ENCODE data around the gene TTLL11.

DNA sequence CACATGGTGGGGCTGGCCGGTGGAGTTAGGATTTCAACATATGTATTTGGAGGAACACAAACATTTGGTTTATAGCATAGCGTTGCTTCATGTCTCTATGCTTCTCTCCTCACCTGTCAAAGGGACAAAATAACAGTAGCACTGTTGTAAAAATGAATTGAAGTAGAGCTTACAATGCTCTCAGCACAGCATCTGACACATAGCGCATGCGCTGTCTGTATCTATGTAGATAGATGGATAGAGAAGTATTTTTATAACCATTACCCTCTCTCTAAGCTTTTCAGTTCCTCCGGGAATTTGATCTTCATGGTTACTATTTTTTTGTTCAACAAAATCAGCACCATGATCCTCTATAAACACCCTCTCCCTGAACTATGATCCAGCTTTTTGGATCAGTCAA is 166.0 kb downstream of the TTLL11 start:
- no peak for TF ChIP-seq POLR2AphosphoS5 (IDR thresholded peaks at IDR 0.05; ENCODE audit: low read depth, low read length)
- no peak for TF ChIP-seq CTCF (IDR thresholded peaks at IDR 0.05; ENCODE audit: control extremely low read depth in 1 of 3, insufficient read depth in 1 of 3, low read depth in 1 of 3, low read length in 3 of 3)
- TF ChIP-seq JUN (IDR thresholded peaks at IDR 0.05; ENCODE audit: low read depth, low read length): no peak
- TF ChIP-seq POLR2A (IDR thresholded peaks at IDR 0.05; ENCODE audit: control extremely low read depth in 1 of 2, low read depth in 2 of 2, low read length in 2 of 2): no peak
- TF ChIP-seq USF2 (IDR thresholded peaks at IDR 0.05; ENCODE audit: low read length): no peak
- TF ChIP-seq TBP (IDR thresholded peaks at IDR 0.05; ENCODE audit: low read depth, low read length): no peak
- no peak for TF ChIP-seq CHD2 (IDR thresholded peaks at IDR 0.05; ENCODE audit: low read length)
- TF ChIP-seq KDM1A (IDR thresholded peaks at IDR 0.05; ENCODE audit: borderline replicate concordance, low read length): no peak
- no peak for TF ChIP-seq GABPA (IDR thresholded peaks at IDR 0.05; ENCODE audit: borderline replicate concordance, insufficient read depth, low read length)
- TF ChIP-seq SIN3A (conservative IDR thresholded peaks at IDR 0.05 in 1 of 2, IDR thresholded peaks at IDR 0.05 in 1 of 2; ENCODE audit: low read depth in 1 of 2, low read length in 2 of 2): no peak
- TF ChIP-seq BCL11A (IDR thresholded peaks at IDR 0.05; ENCODE audit: low read depth in 2 of 2, low read length in 2 of 2): no peak

All from H1 (cell line).